NCI-H2196 (cell line): Measurements from ENCODE around the gene DUS4L.

ENCODE experiments used
- DNase-seq: peaks from one replicate; lab custom pipeline; 2025; ENCODE audit not compliant: unreplicated experiment; lab: John Stamatoyannopoulos, UW

The DUS4L gene

DNA sequence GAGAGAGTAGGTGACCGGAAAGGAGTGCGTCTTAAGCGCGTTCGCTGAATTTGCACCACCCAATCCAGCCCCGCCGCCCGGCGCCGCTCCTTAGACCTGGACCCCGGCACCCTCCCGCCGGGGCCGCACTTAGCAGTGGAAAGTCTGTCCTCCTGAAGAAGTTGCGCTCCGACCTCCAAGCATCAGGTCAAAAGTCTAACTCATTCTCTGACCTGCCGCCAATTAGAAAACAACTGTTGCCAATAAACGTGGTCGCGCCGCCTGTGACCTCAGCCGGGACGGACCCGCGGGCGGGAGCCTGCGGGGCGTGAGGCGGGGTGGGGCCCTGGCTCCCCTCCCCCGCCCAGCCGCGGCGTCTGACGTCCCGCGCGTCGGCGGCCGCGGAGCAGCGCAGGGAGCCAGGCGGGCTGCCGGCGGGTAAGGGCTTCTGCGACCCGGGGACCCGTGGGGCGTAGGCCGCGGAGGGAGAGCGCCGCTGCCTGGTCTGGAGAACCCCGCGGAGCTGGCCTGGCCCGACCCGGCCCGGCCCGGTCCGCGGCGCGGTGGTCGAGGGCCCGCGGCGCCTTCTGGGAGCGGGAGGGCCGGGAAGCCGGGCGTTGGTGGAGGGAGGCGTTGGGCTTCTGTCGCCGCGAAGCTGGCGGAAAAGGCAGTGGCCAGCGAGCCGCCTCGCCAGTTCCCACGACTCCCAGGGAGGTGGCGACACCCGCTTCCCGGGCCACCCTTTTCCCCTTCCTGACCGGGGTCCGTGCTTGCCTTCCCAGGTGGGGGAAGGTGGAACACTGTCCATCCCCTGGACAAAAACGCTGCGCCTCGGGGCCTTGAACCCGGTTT is 16.3 kb downstream of the DUS4L start, which contains the start of gene BCAP29:
Gene BCAP29, plus strand, starts transcription at position 362 of the 831 bp plus-strand sequence. CDS start 527 bp downstream, outside the sequence.
- DNase-seq = peak; percentile 75

DNA sequence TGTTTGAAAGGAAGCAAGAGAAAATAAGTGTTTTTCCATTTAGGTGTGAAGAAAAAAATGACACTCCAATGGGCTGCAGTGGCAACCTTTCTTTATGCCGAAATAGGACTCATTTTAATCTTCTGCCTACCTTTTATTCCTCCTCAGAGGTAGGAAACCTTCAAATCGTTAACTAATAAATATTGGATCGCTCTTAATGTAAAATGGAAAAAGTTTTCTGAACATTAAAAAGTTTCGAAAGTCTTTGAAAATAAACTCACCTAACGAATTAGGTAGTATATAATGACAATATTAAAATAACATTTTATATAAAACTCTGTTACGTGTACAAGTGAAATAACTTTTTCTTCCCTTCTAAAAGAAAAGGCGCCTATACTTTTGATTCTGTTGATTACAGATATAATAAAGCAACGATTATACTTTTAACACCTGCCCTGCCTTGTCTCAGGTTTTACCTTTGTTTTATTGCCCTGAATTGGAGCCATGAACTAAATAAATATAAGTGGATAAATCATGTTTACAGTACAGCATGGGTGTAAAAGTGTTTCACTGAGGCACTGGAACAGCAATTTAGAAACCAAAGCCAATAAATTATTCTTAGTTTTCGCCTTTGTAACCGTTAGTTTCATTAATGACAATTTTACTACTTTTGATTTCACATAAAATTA is 17.1 kb downstream of the DUS4L start:
- DNase-seq = no peak

DNA sequence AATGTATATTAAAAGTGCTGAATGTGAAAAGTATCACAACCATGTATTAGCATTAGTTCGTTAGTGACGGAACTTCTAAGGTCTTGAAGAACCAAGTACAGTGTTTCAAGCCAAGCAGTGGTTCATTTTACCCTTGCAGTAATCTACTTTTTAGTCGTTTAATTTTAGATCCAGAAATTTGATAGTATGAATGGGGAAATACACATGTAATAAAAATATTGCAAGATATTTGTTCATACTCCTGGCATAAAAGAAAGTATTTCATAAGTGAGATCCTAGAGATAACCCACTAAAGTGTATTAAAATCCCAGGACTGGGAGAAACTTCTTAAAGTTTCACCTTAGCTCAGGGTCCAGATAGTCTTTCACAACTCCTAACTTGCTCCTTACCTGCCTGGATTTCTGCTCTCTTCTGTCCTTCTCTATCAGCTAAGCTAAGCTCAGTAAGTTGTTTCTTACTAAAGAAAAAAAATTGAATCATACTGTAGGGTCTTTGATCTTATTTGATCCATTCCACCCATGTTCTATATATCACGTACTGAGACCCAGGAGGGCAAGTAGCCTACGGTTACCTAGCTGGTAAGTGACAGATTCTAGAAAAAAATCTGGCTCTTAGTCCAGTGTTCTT is 17.7 kb downstream of the DUS4L start:
- no peak for DNase-seq

DNA sequence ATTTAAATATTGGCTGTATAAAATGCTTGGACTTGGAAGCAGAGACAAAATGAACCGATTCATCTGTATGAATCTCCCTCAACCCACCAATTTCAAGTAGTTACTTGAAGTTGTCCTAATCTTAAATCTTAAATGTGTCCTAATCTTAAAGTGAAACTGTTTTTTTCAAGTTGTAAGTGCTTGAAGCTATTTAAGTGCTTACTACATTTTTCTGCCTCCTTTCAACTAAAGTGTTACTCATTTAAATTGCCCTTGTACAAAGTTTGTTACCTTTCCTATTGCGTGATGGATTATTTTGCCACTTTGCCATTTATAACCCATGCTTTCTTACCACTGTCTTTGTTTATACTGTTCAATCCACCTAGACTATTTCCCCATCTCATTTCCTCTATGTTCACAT is 19.1 kb downstream of the DUS4L start:
- no peak for DNase-seq

DNA sequence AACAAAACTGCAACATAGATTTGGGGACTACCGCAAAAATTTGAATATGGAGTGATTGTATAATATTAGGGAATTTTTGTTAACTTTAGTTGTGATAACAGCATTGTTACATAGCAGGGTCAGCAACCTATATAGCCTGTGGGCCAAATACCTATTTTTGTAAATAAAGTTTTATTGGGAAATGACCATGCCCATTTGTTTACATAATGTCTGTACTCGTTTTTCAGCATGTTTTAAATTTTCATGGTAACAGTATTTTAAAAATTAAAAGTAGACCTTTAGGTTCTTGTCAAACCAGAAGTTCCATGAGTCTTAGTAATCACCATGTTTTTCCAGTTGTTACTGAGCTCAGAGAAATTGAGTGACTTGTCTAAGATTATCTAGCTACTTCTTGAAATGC is 20.9 kb downstream of the DUS4L start:
- DNase-seq = no peak

DNA sequence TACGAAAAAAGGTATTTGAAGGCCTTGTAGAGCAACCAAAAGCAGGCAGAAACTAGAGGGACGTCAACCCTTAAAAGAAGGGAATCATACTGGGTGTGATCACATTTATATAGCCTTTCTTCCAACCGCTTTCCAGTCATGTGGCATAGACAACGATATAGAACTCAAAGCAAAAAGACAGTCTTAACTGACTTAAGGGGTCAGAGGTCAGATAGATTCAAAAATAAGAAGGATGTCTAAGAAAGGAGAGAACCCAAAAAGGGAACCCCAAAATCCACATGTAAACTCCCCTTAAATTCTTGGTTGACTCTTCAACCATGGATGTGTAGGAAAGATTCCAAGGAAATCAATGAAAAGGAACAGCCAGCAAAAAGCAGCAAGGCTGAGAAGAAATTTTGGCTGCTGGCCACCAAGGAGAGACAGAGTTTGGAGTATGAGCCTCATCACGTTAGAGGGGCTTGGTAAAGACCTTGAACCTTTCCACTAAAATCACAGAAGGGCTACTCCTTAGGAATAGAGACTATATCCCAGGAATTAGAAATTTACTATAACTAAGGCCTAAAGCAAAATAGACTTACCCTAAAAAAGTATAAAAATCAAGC is 24.9 kb downstream of the DUS4L start:
- DNase-seq = no peak

DNA sequence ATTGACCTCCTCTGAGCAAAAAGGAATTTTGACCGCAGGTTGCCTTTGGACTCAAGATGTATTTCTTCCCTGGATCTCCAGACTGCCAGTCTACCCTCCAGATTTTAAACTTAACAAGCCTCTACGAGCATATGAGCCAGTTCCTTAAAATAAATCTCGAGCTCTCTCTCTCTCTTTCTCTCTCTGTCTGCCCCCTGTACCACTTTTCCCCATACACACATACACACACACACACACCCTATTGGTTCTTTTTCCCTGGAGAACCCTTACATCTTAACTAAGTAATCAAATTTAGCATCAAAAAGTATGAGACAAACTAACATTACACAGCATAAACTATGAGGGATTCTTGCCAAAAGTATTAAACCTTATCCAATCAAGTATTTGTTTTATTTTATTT is 27.6 kb downstream of the DUS4L start:
- DNase-seq = no peak

DNA sequence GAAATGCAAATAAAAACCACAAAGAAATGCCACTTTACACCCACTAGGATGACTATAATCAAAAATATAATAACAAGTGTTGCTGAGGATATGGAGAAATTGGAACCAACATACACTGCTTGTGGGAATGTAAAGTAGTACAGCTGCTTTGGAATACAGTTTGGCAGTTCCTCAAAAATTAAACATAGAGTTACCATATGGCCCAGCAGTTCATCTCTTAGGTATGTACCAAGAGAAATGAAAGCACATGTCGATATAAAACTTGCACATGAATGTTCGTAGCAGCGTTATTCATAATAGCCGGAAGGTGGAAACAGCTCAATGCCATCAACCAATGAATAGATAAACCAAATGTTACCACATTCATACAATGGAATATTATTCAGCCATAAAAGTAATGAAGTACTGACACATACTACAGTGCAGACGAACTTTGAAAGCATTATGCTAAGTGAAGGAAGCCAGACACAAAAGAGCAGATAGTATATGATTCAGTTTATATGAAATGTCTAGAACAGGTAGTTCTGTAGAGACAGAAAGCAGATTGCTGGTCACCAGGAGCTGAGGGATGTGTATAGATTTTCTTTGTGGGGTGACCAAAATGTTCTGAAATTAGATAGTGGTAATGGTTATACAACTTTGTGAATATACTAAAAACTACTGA is 28.7 kb downstream of the DUS4L start:
- no peak for DNase-seq

DNA sequence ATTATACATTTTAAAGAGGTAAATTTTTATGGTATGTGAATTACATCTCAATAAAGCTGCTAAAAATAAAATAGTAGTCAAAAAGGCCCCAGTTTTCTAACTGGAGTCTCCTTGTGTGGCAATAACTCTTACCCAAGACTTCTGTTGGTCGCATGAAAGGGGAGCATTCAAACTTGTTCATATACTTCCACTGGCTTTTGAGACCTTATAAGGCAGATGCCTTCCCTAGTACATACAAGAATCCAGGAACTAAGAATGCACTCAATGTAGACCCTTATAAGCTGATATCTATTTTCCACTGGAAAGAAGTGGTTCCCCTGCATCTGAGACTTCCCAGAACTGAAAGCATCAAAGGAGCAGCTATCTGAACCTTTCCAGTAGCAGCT is 29.2 kb downstream of the DUS4L start:
- no peak for DNase-seq

DNA sequence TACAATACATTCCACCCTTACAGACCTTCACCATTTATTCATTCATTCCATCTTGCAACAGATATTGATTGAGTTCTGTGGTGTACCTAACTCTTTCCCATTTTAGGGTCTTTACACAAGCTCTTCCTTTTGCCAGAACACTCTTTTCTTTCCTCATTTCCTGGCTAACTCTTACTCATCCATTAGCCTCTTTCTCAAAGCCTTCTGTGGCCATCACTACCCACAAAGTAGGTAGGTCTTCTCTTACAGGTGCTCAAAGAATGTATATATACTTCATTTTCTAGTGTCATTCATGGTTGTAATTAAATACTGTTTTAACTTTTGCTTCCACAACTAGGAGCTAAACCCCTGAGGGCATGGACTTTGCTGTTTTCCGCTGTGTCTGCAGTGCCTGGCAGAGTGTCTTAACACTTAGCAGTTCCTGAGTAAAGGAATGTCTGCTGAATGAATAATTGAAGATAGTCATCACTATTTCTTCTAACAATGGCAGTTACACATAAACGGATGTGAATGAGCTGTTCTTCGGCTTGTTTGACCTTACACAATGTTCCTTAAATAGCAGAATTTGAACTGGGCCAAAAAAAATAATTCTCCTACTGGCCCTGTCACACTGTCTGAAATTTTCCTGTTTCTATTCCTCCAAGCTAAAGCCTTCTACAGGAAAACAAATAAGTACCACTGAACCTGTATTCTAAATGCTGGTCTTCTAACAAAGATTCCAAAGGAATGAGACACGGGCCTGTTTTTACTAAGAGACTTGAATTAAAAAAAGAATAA is 31.4 kb downstream of the DUS4L start:
- no peak for DNase-seq

DNA sequence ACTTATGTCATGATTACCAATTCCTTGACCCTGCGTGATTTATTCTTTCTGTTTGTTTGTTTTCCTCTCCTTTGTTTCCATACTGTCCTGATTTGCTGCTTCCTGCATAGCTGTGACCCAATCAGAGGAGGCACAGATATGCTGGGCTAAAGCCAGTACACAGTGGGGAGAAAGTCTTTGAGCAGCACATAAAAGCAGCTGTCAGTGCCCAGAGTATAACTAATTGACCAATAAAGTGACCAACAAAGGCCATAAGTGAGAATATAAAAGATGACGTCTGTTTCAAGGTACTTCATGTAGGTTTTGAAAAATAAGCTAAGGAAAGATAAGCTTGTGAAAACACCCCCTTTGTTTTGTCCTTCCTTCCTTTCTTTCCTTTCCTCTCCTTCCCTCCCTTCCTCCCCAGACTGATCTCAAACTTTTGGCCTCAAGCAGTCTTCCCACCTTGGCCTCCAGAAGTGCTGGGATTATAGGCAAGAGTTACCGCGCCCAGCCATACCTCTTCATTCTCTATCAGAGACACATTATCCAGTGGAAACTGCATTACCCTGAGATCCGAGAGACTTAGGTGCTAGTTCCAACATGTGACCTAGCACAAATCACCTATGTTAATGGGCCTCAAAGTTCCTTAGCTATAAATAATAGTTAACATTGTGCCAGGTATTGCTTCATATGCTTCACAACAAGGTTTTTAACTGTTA is 33.3 kb downstream of the DUS4L start:
- peak; percentile 11 for DNase-seq

DNA sequence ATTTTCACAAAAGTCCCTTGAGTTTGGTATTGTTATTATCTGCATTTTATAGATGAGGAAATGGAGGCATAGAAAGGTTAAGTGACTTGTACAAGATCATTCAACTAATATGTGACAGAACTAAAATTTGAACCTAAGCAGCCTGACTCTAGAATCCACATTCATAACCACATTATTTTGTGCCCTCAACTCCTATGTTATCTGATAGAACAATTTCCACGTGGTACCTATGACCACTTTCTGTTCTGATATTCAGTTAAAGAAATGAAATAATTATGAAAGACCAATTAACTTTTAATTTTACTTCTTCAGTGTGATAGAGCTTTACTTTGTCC is 33.8 kb downstream of the DUS4L start:
- DNase-seq = no peak

DNA sequence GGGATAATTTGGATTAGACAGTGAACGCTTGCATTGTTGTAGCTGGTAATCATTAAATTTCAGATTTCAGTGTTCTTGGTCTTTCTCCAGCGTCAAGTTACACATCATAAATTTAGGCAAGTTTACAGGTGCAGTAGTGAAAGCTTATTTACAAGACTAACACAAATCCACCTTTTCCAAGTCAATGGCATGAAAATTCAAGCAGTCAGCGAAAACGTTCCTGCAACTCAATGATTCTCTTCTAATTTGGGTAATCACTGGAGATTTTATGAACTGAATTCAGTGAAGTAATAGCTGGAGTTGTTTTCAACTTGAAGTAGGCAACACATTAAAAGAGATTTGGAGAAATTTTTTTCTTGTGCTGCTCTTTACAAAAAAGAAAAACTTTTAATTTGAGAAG is 34.2 kb downstream of the DUS4L start:
- no peak for DNase-seq

DNA sequence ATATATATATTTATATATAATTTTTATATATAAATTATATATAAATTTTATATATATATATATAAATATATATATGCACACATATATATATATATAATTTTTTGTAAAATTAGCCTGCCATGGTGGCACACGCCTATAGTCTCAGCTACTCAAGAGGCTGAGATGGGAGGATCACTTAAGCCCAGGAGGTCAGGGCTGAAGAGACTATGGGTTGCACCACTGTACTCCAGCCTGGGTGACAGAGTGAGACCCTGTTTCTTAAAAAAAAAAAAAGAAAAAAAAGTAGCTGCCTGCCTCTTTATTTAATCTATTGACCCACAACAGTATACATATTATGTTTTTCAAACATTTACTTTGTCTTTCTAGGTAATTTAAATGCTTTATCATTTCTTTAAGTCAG is 35.5 kb downstream of the DUS4L start:
- DNase-seq = no peak

DNA sequence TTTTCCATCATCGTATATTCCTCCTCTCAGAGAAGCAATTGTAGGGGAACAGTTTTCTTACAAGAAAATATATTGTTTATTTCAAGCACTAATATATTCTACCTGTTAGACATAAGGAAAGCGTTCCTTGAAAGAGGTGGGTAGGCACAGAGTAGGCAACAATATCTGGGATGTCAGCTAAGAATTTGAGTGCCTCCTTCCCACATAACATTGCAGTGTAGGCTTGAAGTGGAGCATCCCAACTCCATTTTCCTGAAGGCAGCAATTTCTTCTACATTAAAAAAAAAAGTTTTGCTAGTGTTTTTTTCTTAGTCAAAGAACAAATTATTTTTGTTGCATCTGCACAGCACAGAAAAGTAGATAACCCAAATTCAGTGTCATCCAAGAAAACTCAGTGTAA is 37.0 kb downstream of the DUS4L start:
- no peak for DNase-seq

DNA sequence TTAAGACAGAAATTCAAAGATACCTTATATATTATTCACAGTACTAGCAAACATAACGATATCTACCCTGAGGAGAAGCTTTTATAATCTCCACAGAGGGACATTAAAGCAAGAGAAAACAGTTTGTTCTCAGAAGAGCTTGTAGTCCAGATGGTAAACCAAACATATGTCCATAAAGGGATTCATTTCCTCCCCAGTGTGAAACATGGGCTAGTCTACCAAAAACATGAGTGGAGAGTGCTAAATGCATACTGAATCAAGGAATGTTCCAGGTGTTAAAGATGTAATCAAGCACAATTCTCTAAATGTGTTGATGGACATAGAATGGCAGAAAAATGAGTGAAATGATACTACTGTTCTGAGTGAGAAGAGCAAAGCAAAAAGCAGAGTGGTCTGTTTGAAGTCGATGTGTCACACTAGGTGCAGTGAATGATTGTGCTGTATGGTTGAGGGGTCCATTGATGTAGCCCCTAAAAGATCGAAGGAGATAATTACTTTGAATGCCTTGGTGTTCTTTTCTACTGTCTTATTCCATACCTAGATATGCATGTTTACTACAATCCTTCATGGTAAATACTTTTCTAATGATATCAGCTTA is 41.5 kb downstream of the DUS4L start:
- no peak for DNase-seq

DNA sequence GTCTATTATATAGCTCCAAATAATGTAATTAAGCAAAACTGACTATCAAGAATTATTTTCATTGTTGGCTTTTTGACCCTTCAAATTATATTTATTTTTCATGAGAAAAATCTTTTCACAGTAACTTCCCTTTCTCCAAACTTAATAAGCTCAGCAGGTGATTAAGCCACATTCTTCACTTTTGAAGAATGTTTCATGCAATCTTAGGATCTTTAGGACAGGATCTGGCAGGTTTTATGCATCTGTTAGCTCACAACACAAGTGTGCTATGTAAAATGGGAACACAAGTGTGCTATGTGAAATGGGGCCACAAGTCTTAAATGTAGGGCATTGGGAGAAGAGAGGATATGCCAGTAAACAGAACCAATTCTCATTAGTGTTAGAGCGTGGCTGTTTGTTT is 42.5 kb downstream of the DUS4L start:
- DNase-seq = no peak

DNA sequence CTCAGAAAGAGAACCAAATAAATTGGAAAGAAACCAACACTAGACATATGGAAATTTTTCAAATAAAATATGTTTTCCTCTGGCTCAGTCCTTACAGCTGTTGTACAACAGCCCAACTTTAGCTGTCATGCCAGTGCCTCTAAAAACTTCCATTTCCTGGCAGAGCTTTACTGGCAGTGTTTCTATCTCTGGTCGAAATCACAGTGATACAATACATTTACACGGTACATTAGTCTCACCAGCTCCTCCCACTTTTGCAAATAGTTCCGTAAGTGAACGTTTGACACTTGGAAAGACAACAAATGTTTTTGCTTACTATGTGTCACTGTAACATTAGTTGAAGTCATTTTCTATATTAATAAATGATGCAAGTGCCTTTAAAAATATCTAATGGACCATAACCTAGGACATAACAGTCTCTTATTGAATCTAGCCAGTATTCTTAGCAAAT is 46.1 kb downstream of the DUS4L start:
- no peak for DNase-seq

DNA sequence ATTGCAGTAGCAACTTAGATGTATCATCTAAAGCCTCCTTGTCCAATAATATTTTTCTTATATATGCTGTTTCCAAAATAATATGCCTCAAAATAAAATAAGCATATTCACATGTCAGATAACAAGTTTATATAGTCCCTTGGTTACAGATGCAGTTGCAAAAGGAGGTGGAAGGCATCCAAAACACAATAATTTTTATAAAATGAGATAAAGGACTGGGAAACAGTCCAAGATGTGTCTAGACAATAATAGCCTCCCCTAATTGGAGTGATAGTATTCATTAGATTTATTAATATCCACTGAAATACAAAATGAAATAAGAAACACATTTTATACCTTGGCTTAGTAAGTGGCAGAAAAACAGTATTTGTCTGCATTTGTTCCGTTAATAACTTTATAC is 46.6 kb downstream of the DUS4L start:
- DNase-seq = no peak
